Measurements from ENCODE around the gene FDXACB1.

The FDXACB1 gene

GRCh38 chr11:111860257-111860656 lies 18.7 kb downstream of the FDXACB1 start:
- Histone ChIP-seq H3K4me3 (ENCODE audit: low read depth, low read length) (no peak overlapping the region), H3K9me3 (ENCODE audit: severe bottlenecking) (no peaks in the 10 kb centered on the region), H3K27ac (no peak overlapping the region), H3K36me3 (peaks cover 51% of the 10 kb centered on the region), H3K27me3 (ENCODE audit: insufficient read depth, low read depth, severe bottlenecking) (no peaks in the 10 kb centered on the region)
- DNase-seq = no peak
- no peak for TF ChIP-seq CTCF (IDR thresholded peaks at IDR 0.05; ENCODE audit: low read depth, low read length)

GRCh38 chr11:111855506-111855905 lies 23.5 kb downstream of the FDXACB1 start:
- DNase-seq = no peak
- Histone ChIP-seq H3K27ac (no peak overlapping the region), H3K4me3 (ENCODE audit: low read depth, low read length) (no peak overlapping the region), H3K9me3 (ENCODE audit: severe bottlenecking) (no peaks in the 10 kb centered on the region), H3K36me3 (peaks cover 43% of the 10 kb centered on the region), H3K27me3 (ENCODE audit: insufficient read depth, low read depth, severe bottlenecking) (no peaks in the 10 kb centered on the region)
- TF ChIP-seq CTCF (IDR thresholded peaks at IDR 0.05; ENCODE audit: low read depth, low read length) = no peak

- DNase-seq = no peak
- Histone ChIP-seq H3K9me3 (ENCODE audit: severe bottlenecking) (no peaks in the 10 kb centered on the region), H3K27ac (no peak overlapping the region), H3K27me3 (ENCODE audit: insufficient read depth, low read depth, severe bottlenecking) (no peaks in the 10 kb centered on the region), H3K4me3 (ENCODE audit: low read depth, low read length) (no peak overlapping the region), H3K36me3 (peaks cover 32% of the 10 kb centered on the region)
- TF ChIP-seq CTCF (IDR thresholded peaks at IDR 0.05; ENCODE audit: low read depth, low read length) = no peak
Measured at GRCh38 chr11:111852103-111852502, 26.9 kb downstream of the FDXACB1 start.

GRCh38 chr11:111851636-111852035 lies 27.3 kb downstream of the FDXACB1 start:
- Histone ChIP-seq H3K36me3 (peaks cover 27% of the 10 kb centered on the region), H3K27ac (no peak overlapping the region), H3K4me3 (ENCODE audit: low read depth, low read length) (no peak overlapping the region), H3K27me3 (ENCODE audit: insufficient read depth, low read depth, severe bottlenecking) (no peaks in the 10 kb centered on the region), H3K9me3 (ENCODE audit: severe bottlenecking) (no peaks in the 10 kb centered on the region)
- TF ChIP-seq CTCF (IDR thresholded peaks at IDR 0.05; ENCODE audit: low read depth, low read length) = 0 out of 2 replicates have a peak, but pooled peaks have one; percentile 14
- DNase-seq = no peak

- H3K36me3 ChIP-seq = peaks cover 28% of the 10 kb centered on the region
- TF ChIP-seq CTCF (IDR thresholded peaks at IDR 0.05; ENCODE audit: low read depth, low read length) = no peak
- no peak for DNase-seq
- H3K27me3 ChIP-seq (ENCODE audit: insufficient read depth, low read depth, severe bottlenecking) = no peaks in the 10 kb centered on the region
- no peak overlapping the region for H3K27ac ChIP-seq
- H3K9me3 ChIP-seq (ENCODE audit: severe bottlenecking) = no peaks in the 10 kb centered on the region
- no peak overlapping the region for H3K4me3 ChIP-seq (ENCODE audit: low read depth, low read length)
Measured at GRCh38 chr11:111851067-111851466, 27.9 kb downstream of the FDXACB1 start.

- DNase-seq = no peak
- H3K27me3 ChIP-seq (ENCODE audit: insufficient read depth, low read depth, severe bottlenecking) = no peaks in the 10 kb centered on the region
- TF ChIP-seq CTCF (IDR thresholded peaks at IDR 0.05; ENCODE audit: low read depth, low read length) = no peak
- peaks cover 24% of the 10 kb centered on the region for H3K36me3 ChIP-seq
- H3K9me3 ChIP-seq (ENCODE audit: severe bottlenecking) = no peaks in the 10 kb centered on the region
- H3K27ac ChIP-seq = no peak overlapping the region
- no peak overlapping the region for H3K4me3 ChIP-seq (ENCODE audit: low read depth, low read length)
Measured at GRCh38 chr11:111849631-111850030, 29.3 kb downstream of the FDXACB1 start.
